ENCODE data around the gene MRPL52. TPM values are rescaled to one million over a fixed set of nuclear protein-coding genes. Genes with fewer than 3 reads are reported as not detected.
"Not testable (repeated sequence)": the region's sequence is repeated elsewhere in the genome, so short reads cannot be mapped to it uniquely, and the experiment has no call there.

The MRPL52 gene
- polyA plus RNA-seq, 2 of the 4 experiments (the other 2 are of a cell fraction): 116 to 172 TPM

- Histone ChIP-seq H3K9me3 (no peaks in the 10 kb centered on the region), H3K4me1 (peaks cover 11% of the 10 kb centered on the region), H3K27ac (no peak overlapping the region), H3K4me2 (no peak overlapping the region), H3K4me3 (no peak overlapping the region)
- DNase-seq (ENCODE audit: low read depth in 1 of 2, low spot score in 1 of 2): no peak
- TF ChIP-seq HEYL (CRISPR knock-in tag; IDR thresholded peaks at IDR 0.05) (no peak), MAZ (IDR thresholded peaks at IDR 0.05; ENCODE audit: borderline replicate concordance, low read depth, low read length) (no peak), FOXS1 (CRISPR knock-in tag; IDR thresholded peaks at IDR 0.05) (no peak), CHD2 (IDR thresholded peaks at IDR 0.05; ENCODE audit: low read length, partially characterized antibody) (no peak), RFX5 (IDR thresholded peaks at IDR 0.05) (no peak), RAD21 (conservative IDR thresholded peaks at IDR 0.05 in 1 of 2, IDR thresholded peaks at IDR 0.05 in 1 of 2) (no peak), JUNB (IDR thresholded peaks at IDR 0.05) (no peak)
- no peak for FAIRE-seq
- ATAC-seq: no peak
- ChIA-PET POLR2A (no interaction called here), CTCF (interaction anchor here (1.2 to 2.5 kb wide), 3 partner anchors 20 to 50 kb away, joined by 3 to 5 read pairs (median 4); no protein-coding TSS in a partner anchor)
- 73% methylated on average over 12 of the region's 12 CpGs for WGBS (ENCODE audit: missing lambda C conversion rate)
Observed at GRCh38 chr14:22802860-22803686, 26.6 kb upstream of the MRPL52 start.

GRCh38 chr14:22803687-22803974 lies 26.1 kb upstream of the MRPL52 start:
- DNase-seq (ENCODE audit: low read depth in 1 of 2, low spot score in 1 of 2) (no peak), FAIRE-seq (no peak), ATAC-seq (no peak)
- ChIA-PET POLR2A (no interaction called here), CTCF (no interaction called here)
- Histone ChIP-seq H3K4me1 (peaks cover 16% of the 10 kb centered on the region), H3K27ac (no peak overlapping the region), H3K4me3 (no peak overlapping the region), H3K4me2 (no peak overlapping the region), H3K9me3 (no peaks in the 10 kb centered on the region)
- 81% methylated on average over 3 of the region's 3 CpGs for WGBS (ENCODE audit: missing lambda C conversion rate)
- TF ChIP-seq HOXB13 (CRISPR knock-in tag; IDR thresholded peaks at IDR 0.05; ENCODE audit: low read depth) (no peak), EHF (CRISPR knock-in tag; IDR thresholded peaks at IDR 0.05) (no peak), HMGXB4 (CRISPR knock-in tag; IDR thresholded peaks at IDR 0.05; ENCODE audit: borderline replicate concordance) (no peak), GATA3 (IDR thresholded peaks at IDR 0.05; ENCODE audit: borderline replicate concordance) (no peak), RFX5 (IDR thresholded peaks at IDR 0.05) (no peak), CBX8 (IDR thresholded peaks at IDR 0.05) (no peak), NPAS2 (CRISPR knock-in tag; IDR thresholded peaks at IDR 0.05; ENCODE audit: borderline replicate concordance) (no peak), HOXA7 (CRISPR knock-in tag; IDR thresholded peaks at IDR 0.05) (no peak), CHD4 (IDR thresholded peaks at IDR 0.05; ENCODE audit: borderline replicate concordance) (no peak)

DNA sequence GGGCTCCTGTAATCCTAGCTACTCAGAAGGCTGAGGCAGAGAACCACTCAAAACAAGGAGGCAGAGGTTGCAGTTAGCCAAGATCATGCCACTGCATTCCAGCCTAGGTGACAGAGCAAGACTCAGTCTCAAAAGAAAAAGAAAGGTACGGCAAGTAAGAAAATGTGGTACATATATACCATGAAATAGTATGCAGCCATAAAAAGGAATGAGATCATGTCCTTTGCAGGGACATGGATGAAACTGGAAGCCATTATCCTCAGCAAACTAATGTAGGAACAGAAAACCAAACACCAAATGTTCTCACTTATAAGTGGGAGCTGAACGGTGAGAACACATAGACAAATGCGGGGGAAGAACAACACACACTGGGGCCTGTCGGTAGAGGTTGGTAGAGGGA lies 24.5 kb upstream of the MRPL52 start:
- H3K9me3 ChIP-seq; H3K4me2 ChIP-seq; H3K4me3 ChIP-seq; ATAC-seq; DNase-seq (ENCODE audit: low read depth in 1 of 2, low spot score in 1 of 2); POLR2A ChIA-PET; H3K27ac ChIP-seq; FAIRE-seq: not testable (repeated sequence)
- CTCF ChIA-PET: interaction anchor here (0.6 to 0.7 kb wide), 4 partner anchors 17 to 235 kb away, joined by 3 read pairs; no protein-coding TSS in a partner anchor
- 91% methylated on average over 4 of the region's 4 CpGs for WGBS (ENCODE audit: missing lambda C conversion rate)
- peaks cover 18% of the 10 kb centered on the region for H3K4me1 ChIP-seq

- no peak for DNase-seq (ENCODE audit: low read depth in 1 of 2, low spot score in 1 of 2)
- H3K27ac ChIP-seq: peak overlapping the region in 1 of 2 experiments; percentile 31; a peak in 1 of 6 replicates
- FAIRE-seq: no peak
- H3K4me2 ChIP-seq: peak overlapping the region; percentile 39; the same call in 2 of the 3 replicates
- ChIA-PET POLR2A (interaction anchor here (0.6 kb wide), 1 partner anchor 10 kb away, joined by 3 read pairs; no protein-coding TSS in a partner anchor), CTCF (interaction anchor here (1.1 to 2.3 kb wide), 5 partner anchors 14 to 65 kb away, joined by 3 to 8 read pairs (median 4); no protein-coding TSS in a partner anchor)
- no peak overlapping the region for H3K4me3 ChIP-seq
- peaks cover 18% of the 10 kb centered on the region for H3K4me1 ChIP-seq
- no peaks in the 10 kb centered on the region for H3K9me3 ChIP-seq
- peak in 1 of 2 experiments; percentile 30; a peak in 2 of 6 replicates for ATAC-seq
- WGBS (ENCODE audit: missing lambda C conversion rate): 64% methylated on average over 13 of the region's 13 CpGs
- TF ChIP-seq HOXB5 (CRISPR knock-in tag; IDR thresholded peaks at IDR 0.05) (no peak), PBX3 (IDR thresholded peaks at IDR 0.05) (no peak), TP53 (CRISPR knock-in tag; IDR thresholded peaks at IDR 0.05) (no peak), ESRRA (IDR thresholded peaks at IDR 0.05; ENCODE audit: borderline replicate concordance, low read length) (no peak), CBX2 (IDR thresholded peaks at IDR 0.05; ENCODE audit: borderline replicate concordance, low read depth) (no peak), HES2 (IDR thresholded peaks at IDR 0.05) (no peak), KDM1A (IDR thresholded peaks at IDR 0.05; ENCODE audit: low read depth) (no peak), FOXS1 (CRISPR knock-in tag; IDR thresholded peaks at IDR 0.05) (no peak)
- TF ChIP-seq, protein P1, sequence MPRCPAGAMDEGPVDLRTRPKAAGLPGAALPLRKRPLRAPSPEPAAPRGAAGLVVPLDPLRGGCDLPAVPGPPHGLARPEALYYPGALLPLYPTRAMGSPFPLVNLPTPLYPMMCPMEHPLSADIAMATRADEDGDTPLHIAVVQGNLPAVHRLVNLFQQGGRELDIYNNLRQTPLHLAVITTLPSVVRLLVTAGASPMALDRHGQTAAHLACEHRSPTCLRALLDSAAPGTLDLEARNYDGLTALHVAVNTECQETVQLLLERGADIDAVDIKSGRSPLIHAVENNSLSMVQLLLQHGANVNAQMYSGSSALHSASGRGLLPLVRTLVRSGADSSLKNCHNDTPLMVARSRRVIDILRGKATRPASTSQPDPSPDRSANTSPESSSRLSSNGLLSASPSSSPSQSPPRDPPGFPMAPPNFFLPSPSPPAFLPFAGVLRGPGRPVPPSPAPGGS (IDR thresholded peaks at IDR 0.05): no peak
Observed at GRCh38 chr14:22807432-22808087, 22.1 kb upstream of the MRPL52 start.

All from A549 (cell line).